Ishikawa (cell line): ENCODE measurements around the gene E2F3.

ENCODE experiments used
- CEBPB ChIP-seq: IDR thresholded peaks from 2 replicates; pipeline ENCODE4 v1.6.1; 2012
- CREB1 ChIP-seq: IDR thresholded peaks from 2 replicates; pipeline ENCODE4 v1.6.1; 2012; ENCODE audit warnings: low read depth
- EGR1 ChIP-seq: IDR thresholded peaks from 2 replicates; pipeline ENCODE4 v1.6.1; 2012
- EP300 ChIP-seq: IDR thresholded peaks from 2 replicates; pipeline ENCODE4 v1.6.1; 2012; ENCODE audit warnings: borderline replicate concordance
- FOXM1 ChIP-seq: IDR thresholded peaks from 2 replicates; pipeline ENCODE4 v1.6.1; 2012; ENCODE audit warnings: low read depth, borderline replicate concordance
- NFIC ChIP-seq: IDR thresholded peaks from 2 replicates; pipeline ENCODE4 v1.6.1; 2012
- RAD21 ChIP-seq: IDR thresholded peaks from 2 replicates; pipeline ENCODE4 v1.6.1; 2012; ENCODE audit warnings: low read depth
- TCF12 ChIP-seq: IDR thresholded peaks from 2 replicates; pipeline ENCODE4 v1.6.1; 2012; ENCODE audit warnings: low read depth
- TEAD4 ChIP-seq: IDR thresholded peaks from 2 replicates; pipeline ENCODE4 v1.6.1; 2012
- YY1 ChIP-seq: IDR thresholded peaks from 2 replicates; pipeline ENCODE4 v1.6.1; 2012; ENCODE audit warnings: low read depth
- ZBTB7A ChIP-seq: IDR thresholded peaks from 2 replicates; pipeline ENCODE4 v1.6.1; 2012; ENCODE audit warnings: low read depth
- TF ChIP-seq, protein P1 (sequence below): IDR thresholded peaks from 2 replicates; pipeline ENCODE4 v1.6.1; 2012
- TF ChIP-seq, protein P2 (sequence below): IDR thresholded peaks from 2 replicates; pipeline ENCODE4 v1.6.1; 2012; ENCODE audit warnings: low read depth, mild to moderate bottlenecking

The E2F3 gene

DNA sequence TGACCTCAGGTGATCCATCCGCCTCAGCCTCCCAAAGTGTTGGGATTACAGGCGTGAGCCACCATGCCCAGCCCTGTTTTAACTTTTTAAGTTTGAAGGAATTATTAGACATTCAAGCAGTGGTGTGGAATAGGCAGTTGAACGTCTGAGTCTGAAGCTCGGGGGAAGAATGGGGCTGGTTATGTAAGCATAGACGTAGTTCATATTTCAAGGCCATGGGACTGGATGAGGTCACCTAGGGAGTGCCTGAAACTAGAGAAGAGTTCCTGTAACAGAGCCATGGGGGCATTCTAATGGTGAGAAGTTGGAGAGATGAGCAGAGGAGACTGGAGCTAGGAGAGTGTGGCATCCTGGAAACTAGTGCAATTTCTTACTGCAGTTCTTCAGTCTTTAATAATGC is 139.0 kb downstream of the E2F3 start:
- TF ChIP-seq EGR1: no peak
- no peak for TF ChIP-seq RAD21
- TF ChIP-seq TCF12: no peak
- no peak for TF ChIP-seq TEAD4
- TF ChIP-seq, protein P1, sequence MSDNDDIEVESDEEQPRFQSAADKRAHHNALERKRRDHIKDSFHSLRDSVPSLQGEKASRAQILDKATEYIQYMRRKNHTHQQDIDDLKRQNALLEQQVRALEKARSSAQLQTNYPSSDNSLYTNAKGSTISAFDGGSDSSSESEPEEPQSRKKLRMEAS: no peak

DNA sequence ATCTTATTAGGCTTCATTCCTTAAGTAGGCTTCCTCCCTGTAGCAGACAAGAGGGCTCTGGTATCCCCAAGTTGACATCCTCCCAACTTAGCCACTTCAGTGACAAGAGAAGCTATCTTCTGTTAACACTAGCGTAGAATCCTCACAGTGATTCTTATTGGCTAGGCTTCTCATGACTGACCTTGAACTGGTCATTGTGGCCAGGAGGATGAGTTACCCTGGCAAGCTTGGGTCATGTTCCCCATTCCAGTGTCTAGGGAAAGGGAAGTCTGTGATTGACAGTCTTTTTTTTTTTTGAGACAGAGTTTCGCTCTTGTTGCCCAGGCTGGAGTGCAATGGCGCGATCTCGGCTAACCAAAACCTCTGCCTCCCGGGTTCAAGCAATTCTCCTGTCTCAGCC is 139.7 kb downstream of the E2F3 start:
- no peak for TF ChIP-seq RAD21
- no peak for TF ChIP-seq ZBTB7A
- TF ChIP-seq EGR1: no peak
- no peak for TF ChIP-seq FOXM1
- TF ChIP-seq YY1: no peak
- no peak for TF ChIP-seq CREB1
- TF ChIP-seq TEAD4: no peak
- TF ChIP-seq NFIC: no peak
- TF ChIP-seq, protein P2, sequence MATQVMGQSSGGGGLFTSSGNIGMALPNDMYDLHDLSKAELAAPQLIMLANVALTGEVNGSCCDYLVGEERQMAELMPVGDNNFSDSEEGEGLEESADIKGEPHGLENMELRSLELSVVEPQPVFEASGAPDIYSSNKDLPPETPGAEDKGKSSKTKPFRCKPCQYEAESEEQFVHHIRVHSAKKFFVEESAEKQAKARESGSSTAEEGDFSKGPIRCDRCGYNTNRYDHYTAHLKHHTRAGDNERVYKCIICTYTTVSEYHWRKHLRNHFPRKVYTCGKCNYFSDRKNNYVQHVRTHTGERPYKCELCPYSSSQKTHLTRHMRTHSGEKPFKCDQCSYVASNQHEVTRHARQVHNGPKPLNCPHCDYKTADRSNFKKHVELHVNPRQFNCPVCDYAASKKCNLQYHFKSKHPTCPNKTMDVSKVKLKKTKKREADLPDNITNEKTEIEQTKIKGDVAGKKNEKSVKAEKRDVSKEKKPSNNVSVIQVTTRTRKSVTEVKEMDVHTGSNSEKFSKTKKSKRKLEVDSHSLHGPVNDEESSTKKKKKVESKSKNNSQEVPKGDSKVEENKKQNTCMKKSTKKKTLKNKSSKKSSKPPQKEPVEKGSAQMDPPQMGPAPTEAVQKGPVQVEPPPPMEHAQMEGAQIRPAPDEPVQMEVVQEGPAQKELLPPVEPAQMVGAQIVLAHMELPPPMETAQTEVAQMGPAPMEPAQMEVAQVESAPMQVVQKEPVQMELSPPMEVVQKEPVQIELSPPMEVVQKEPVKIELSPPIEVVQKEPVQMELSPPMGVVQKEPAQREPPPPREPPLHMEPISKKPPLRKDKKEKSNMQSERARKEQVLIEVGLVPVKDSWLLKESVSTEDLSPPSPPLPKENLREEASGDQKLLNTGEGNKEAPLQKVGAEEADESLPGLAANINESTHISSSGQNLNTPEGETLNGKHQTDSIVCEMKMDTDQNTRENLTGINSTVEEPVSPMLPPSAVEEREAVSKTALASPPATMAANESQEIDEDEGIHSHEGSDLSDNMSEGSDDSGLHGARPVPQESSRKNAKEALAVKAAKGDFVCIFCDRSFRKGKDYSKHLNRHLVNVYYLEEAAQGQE: no peak
- TF ChIP-seq EP300: no peak

DNA sequence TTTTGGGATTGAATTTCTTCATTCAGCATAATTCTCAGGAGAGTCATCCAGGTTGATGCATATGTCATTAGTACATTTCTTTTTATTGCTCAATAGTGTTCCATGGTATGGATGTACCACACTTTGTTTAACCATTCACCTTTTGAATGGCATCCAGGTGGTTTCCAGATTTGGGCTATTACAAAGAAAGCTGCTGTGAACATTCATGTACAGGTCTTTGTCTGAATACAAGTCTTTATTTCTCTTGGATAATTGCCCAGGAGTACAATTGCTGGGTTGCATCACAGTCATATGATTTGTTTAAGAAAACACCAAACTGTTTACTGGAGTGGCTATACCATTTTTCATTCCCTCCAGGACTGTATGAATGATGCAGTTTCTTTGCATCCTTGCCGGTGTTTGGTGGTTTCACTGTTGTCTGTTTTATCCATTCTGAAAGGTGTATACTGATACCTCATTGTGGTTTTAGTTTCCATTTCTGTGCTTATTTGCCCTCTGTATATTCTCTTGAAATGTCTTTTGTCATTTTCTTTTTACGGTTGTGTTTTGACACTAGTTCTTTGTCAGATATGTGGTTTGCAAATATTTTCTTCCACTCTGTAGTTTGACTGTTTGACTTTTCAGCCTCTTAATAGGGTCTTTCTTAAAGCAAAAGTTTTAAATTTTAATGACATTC is 141.4 kb downstream of the E2F3 start:
- TF ChIP-seq CEBPB (peak; percentile 84), NFIC (peak; percentile 65), TCF12 (no peak)
